ENCODE data around the gene RUNX2.
A peak's percentile ranks its signal among the peaks of the same experiment; 100 is the strongest.

The RUNX2 gene

GRCh38 chr6:45447716-45448115 lies 119.6 kb downstream of the RUNX2 start:
- no peak for DNase-seq (ENCODE audit: low read depth)
- no peak for TF ChIP-seq CTCF (conservative IDR thresholded peaks at IDR 0.05; ENCODE audit: low read length)
- no peak overlapping the region for H3K4me3 ChIP-seq (ENCODE audit: low read length)

GRCh38 chr6:45448417-45449389 lies 120.6 kb downstream of the RUNX2 start:
- peak; percentile 85 for DNase-seq (ENCODE audit: low read depth)
- H3K4me3 ChIP-seq (ENCODE audit: low read length) = no peak overlapping the region
- no peak for TF ChIP-seq CTCF (conservative IDR thresholded peaks at IDR 0.05; ENCODE audit: low read length)

- no peak for TF ChIP-seq CTCF (conservative IDR thresholded peaks at IDR 0.05; ENCODE audit: low read length)
- no peak for DNase-seq (ENCODE audit: low read depth)
Measured at GRCh38 chr6:45450132-45450531, 122.0 kb downstream of the RUNX2 start.

GRCh38 chr6:45450831-45451230 lies 122.7 kb downstream of the RUNX2 start:
- TF ChIP-seq CTCF (conservative IDR thresholded peaks at IDR 0.05; ENCODE audit: low read length) = no peak
- no peak for DNase-seq (ENCODE audit: low read depth)
- H3K4me3 ChIP-seq (ENCODE audit: low read length) = no peak overlapping the region

More at GRCh38 chr6:45450132-45450531, 122.0 kb downstream of the RUNX2 start:
- no peak overlapping the region for H3K4me3 ChIP-seq (ENCODE audit: low read length)

GRCh38 chr6:45454008-45454911 lies 126.1 kb downstream of the RUNX2 start:
- peak; percentile 80 for DNase-seq (ENCODE audit: low read depth)
- H3K4me3 ChIP-seq (ENCODE audit: low read length) = no peak overlapping the region
- TF ChIP-seq CTCF (conservative IDR thresholded peaks at IDR 0.05; ENCODE audit: low read length) = no peak

- H3K4me3 ChIP-seq (ENCODE audit: low read length) = no peak overlapping the region
Measured at GRCh38 chr6:45455408-45455807, 127.3 kb downstream of the RUNX2 start.

More at GRCh38 chr6:45455408-45455807, 127.3 kb downstream of the RUNX2 start:
- no peak for DNase-seq (ENCODE audit: low read depth)
- TF ChIP-seq CTCF (conservative IDR thresholded peaks at IDR 0.05; ENCODE audit: low read length) = no peak

All from AG10803 (cell line).